Measurements from ENCODE around the gene ZBTB9.
"Not testable (repeated sequence)": the region's sequence is repeated elsewhere in the genome, so short reads cannot be mapped to it uniquely, and the experiment has no call there.

Gene ZBTB9

DNA sequence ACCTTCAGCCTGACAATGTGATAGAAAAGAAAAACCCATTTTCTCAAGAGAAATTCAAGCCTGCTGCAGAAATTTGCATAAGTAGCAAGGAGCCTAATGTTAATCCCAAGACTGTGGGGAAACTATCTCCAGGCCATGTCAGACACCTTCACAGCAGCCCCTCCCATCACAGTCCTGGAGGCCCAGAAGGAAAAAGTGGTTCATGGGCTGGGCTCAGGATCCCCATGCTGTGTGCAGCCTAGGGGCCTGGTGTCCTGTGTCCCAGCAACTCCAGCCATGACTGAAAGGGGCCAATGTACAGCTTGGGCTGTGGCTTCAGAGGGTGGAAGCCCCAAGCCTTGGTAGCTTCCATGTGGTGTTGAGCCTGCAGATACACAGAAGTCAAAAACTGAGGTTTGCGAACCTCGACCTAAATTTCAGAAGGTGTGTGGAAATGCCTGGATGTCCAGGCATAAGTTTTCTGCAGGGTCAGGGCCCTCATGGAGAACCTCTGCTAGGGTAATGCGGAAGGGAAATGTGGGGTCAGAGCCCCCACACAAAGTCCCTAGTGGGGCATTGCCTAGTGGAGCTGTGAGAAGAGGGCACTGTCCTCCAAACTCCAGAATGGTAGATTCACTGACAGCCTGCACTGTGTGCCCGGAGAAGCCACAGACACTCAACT lies 11.8 kb downstream of the ZBTB9 start:
- DNase-seq (ENCODE audit: low read depth in 2 of 2) = no peak

DNA sequence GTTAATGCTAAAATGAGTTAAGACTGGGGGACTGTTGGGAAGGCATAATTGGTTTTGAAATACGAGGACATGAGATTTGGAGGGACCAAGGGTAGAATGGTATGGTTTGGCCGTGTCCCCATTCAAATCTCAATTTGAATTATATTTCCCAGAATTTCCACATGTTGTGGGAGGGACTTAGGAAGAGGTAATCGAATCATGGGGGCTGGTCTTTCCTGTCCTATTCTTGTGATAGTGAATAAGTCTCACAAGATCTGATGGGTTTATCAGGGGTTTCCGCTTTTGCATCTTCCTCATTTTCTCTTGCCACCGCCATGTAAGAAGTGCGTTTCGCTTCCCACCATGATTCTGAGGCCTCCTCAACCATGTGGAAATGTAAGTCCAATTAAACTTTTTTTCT lies 12.7 kb downstream of the ZBTB9 start:
- no peak for DNase-seq (ENCODE audit: low read depth in 2 of 2)

DNA sequence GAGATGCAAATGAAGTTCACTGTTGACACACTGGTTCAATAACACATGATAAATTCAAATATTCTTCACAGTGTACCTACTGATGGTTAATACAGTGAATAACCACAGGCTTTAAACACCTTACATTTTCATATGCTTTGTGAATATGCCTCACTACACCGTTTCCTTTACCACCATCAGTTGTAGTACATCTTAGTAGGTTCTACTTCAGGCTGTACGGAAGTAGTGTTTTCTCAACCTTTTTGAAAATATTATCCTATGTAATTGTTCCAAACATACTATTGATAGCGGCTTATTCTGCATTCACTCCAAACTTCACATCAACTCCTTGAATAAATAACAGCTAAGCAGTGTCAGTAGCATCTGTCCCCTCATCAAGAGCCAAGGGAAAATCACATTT lies 15.3 kb downstream of the ZBTB9 start:
- no peak for DNase-seq (ENCODE audit: low read depth in 2 of 2)

DNA sequence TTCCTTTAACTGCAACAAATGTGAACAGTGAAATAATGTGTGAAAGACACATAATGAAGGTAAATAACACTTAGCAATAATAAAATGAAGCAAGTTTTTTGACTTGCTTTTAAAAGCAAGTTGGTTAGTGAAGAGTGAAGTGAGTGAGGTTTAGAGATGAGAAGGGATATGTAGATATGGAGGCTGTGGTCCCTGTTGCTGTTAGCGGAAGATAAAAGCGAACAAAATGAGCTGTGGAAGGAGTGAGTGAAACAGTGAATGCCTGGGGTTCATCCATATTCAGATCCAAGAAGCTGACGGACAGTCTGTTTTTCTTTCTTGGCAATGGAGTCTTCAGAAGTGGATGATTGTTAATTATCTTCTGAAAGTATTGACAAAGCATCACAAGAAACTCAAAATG lies 23.5 kb downstream of the ZBTB9 start:
- no peak for DNase-seq (ENCODE audit: low read depth in 2 of 2)

DNA sequence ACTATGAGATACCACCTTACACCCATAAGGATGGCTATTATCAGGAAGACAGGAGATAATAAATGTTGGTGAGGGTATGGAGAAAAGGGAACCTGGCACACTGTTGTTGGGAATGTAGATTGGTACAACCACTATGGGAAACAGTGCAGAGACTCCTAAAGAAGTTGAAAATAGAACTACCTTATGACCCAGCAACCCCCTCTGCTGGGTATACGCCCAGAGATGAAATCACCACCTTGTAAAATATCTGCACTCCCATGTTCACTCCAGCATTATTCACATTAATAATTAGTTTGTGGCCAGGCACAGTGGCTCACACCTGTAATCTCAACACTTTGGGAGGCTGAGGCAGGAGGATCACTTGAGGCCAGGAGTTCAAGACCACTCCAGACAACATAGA lies 26.8 kb downstream of the ZBTB9 start:
- no peak for DNase-seq (ENCODE audit: low read depth in 2 of 2)

DNA sequence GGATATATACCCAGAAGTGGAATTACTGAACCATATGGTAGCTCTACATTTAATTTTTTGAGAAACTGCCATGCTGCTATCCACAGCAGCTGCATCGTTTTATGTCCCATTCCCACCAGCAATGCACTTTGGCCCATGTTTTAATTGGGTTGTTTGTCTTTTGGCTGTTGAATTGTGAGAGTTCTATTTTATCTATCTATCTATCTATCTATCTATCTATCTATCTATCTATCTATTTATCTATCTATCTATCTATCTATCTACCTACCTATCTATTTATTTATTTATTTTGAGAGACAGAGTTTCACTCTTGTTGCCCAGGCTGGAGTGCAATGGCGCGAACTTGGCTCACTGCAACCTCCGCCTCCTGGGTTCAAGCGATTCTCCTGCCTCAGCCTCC lies 28.2 kb downstream of the ZBTB9 start:
- not testable (repeated sequence) for DNase-seq (ENCODE audit: low read depth in 2 of 2)

DNA sequence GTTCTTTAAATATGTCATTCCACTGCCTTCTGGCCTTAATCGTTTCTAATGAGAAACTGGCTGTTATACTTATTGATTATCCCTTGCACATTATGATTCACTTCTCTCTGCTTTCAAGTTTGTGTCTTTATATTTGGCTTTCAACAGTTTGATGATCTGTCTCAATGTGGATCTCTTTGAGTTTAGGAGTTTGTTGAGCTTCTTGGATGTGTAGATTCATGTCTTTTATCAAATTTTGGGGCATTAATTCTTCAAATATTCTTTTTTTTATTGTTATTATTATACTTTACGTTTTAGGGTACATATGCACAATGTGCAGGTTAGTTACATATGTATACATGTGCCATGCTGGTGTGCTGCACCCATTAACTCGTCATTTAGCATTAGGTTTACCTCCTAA lies 29.3 kb downstream of the ZBTB9 start:
- DNase-seq (ENCODE audit: low read depth in 2 of 2) = no peak

DNA sequence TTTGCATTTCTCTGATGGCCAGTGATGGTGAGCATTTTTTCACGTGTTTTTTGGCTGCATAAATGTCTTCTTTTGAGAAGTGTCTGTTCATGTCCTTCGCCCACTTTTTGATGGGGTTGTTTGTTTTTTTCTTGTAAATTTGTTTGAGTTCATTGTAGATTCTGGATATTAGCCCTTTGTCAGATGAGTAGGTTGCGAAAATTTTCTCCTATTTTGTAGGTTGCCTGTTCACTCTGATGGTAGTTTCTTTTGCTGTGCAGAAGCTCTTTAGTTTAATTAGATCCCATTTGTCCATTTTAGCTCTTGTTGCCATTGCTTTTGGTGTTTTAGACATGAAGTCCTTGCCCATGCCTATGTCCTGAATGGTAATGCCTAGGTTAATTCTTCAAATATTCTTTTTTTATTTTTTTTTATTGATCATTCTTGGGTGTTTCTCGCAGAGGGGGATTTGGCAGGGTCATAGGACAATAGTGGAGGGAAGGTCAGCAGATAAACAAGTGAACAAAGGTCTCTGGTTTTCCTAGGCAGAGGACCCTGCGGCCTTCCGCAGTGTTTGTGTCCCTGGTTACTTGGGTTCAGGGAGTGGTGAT lies 30.4 kb downstream of the ZBTB9 start:
- DNase-seq (ENCODE audit: low read depth in 2 of 2) = not testable (repeated sequence)

DNA sequence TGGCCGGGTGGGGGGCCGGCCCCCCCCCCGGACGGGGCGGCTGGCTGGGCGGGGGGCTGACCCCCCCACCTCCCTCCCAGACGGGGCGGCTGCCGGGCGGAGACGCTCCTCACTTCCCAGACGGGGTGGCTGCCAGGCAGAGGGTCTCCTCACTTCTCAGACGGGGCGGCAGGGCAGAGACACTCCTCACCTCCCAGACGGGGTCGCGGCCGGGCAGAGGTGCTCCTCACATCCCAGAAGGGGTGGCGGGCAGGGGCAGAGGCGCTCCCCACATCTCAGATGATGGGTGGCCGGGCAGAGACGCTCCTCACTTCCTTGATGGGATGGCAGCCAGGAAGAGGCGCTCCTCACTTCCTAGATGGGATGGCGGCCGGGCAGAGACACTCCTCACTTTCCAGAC lies 31.3 kb downstream of the ZBTB9 start:
- DNase-seq (ENCODE audit: low read depth in 2 of 2) = not testable (repeated sequence)

DNA sequence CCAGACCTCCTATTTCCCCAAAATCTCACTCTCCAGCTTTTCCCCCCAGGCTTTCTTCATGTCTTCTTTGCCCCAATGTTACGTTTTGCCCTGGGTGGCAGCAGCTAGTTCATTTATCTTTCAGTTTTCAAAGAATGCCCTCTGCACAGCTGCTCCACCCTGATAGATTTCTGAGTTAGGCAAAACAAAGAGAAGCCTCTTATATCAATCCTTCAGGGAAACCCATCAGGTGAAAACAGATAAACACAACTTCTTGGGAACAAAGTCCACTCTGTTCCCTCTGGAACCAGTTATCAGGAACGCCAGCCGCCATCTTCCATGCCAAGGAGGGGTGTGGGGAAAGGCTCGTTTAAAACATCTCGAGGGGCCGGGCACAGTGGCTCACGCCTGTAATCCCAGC lies 34.0 kb downstream of the ZBTB9 start:
- DNase-seq (ENCODE audit: low read depth in 2 of 2) = no peak

DNA sequence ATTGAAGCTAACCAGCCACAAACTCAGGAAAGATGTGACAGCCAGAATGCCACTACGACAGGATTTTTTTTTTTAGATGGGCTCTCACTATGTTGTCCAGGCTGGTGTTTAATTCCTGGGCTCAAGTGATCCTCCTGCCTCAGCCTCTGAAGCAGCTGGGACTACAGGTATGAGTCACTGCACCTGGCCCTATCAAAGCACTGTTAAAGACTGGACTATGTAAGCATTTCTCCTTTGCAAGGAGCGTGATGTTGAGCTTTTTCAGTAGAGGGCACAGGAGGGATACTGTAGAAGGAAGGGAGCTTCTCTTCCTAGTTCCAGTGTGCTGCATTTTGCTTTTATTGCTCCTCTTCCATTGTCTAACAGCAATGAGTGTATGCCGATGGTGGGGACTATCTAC lies 35.8 kb downstream of the ZBTB9 start:
- no peak for DNase-seq (ENCODE audit: low read depth in 2 of 2)

DNA sequence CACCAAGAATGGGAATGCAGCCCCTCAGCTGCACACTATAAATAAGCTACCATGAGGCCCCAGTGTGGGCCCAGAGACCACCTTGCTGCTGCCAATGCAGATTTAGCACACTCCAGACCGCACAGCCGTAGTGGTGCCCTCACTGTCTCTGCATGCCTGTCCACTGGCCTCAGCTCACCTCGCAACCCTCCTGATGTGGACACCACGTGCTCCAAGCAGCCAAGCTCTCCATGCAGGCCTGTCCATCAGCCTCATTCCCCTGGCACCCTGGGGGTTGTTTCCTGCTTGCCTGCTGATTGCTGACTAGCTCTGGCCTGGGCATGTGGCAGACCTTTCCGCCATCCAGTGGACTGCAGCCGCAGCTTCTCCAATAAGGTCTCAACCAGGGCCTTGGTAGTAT lies 36.2 kb downstream of the ZBTB9 start:
- no peak for DNase-seq (ENCODE audit: low read depth in 2 of 2)

DNA sequence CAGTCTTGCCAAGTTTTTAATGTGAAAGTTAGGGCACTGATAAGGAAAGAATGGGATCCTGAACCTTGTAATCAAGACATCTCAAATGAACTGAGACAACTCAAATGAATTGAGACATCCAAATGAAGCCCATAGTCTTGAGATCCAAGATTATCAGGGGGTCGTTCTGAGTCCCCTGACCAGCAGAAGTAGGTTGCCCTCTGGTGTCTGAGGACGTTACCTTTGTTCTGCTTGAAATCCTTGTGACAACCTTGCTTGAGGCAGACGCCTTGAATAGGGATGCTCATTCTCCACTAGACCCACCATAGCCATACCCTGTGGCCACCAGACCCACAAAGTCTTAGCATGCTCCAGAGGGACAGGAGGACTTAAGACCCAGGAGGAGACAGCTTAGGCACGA lies 37.7 kb downstream of the ZBTB9 start:
- no peak for DNase-seq (ENCODE audit: low read depth in 2 of 2)

DNA sequence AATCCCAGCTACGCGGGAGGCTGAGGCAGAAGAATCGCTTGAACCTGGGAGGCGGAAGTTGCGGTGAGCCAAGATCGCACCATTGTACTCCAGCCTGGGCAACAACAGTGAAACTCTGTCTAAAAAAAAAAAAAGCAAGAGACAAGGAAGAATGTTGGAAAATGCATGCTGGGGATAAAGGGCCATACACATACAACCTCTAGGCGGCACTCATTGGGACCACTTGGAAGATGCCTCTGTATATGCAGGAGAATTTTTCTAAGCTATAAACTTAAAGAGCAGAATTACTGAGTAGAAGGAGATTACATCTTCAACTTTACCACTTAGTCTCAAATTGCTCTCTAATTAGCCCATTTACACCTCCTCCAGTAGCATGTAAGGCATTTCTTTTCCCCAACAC lies 42.8 kb downstream of the ZBTB9 start:
- DNase-seq (ENCODE audit: low read depth in 2 of 2) = no peak

DNA sequence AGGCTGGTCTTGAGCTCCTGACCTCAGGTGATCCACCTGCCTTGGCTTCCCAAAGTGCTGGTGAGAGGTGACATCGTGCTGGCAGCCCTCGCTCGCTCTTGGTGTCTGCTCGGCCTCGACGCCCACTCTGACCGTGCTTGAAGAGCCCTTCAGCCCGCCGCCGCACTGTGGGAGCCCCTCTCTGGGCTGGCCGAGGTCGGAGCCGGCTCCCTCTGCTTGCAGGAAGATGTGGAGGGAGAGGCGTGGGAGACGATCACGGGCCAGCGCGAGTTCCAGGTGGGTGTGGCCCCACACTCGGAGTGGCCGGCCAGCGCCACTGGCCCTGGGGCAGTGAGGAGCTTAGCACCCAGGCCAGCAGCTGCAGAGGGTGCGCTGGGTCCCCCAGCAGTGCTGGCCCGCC lies 48.1 kb downstream of the ZBTB9 start:
- DNase-seq (ENCODE audit: low read depth in 2 of 2) = no peak

DNA sequence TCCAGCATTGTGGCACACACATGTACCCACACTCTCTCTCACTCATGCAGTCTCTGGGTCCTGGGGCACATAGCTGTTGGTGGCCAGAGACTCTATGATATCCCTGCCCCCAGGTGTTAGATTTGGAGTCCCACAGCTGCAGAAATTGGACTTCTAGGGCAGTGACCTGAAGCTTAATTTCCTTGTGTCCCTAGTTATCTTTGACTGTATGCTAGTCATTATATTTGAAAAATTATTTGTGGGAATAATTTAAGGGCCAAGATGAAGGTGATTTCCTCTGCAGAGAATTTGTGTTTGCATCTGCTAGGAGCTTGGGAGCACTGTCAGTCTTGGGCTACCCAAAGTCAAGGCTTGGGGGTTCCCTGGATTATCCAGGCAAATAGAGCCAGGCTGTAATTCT lies 50.1 kb downstream of the ZBTB9 start:
- no peak for DNase-seq (ENCODE audit: low read depth in 2 of 2)

DNA sequence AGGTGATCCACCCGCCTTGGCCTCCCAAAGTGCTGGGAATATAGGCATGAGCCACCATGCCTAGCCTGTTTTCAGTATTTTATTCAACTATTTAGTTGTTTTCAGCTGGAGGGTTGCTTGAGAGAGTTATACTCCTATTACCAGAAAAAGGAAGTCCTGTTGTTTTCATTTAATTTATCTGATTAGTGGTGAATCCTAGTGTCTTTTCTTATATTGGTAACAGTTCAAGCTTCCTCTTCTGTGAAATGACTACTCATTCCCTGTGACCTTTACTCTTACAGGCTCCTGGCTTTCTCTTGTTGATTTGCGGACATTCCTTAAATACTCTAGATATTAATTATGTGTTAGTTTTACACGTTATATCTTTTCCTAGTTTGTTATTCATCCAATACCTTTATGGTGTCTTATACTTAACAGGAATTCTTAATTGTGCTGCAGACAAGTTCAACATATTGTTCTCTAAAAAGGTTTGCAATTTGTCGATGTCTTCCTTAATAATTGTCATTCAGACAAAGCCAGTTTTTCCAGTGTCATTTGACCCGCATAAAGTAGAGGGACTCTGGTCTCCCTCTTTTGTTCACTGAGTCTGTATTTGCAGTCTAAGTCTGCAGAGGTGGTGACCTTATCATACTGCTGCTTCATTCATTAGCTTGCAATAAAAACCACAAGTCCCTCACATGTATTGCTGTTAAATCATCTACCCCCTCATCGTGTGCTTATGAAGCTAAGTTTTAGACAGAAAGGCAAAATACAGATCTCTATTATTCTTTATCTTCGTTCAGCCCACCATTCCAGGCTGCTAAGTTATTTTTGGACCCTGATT lies 51.4 kb downstream of the ZBTB9 start:
- no peak for DNase-seq (ENCODE audit: low read depth in 2 of 2)
